Vagina (tissue), 2 donors: ENCODE measurements around the gene TRIM71. TPM values are rescaled to one million over a fixed set of nuclear protein-coding genes. Genes with fewer than 3 reads are reported as not detected.

Source experiments
- DNase-seq, 2 donors: peaks; one replicate each; pipeline ENCODE4 v3.0.0-alpha.2; 2017; ENCODE audit errors: extremely low spot score in 2 of 2
- H3K27ac ChIP-seq: fragments of 200-600 bp; sonication (generic); one replicate; pipeline ENCODE4 v1.5.1; 2019
- H3K27me3 ChIP-seq: fragments of 200-600 bp; sonication (generic); one replicate; pipeline ENCODE4 v1.5.1; 2019
- H3K36me3 ChIP-seq, 2 donors: fragments of 200-600 bp; sonication (generic); one replicate each; pipeline ENCODE4 v1.5.1; 2017 to 2019
- H3K4me1 ChIP-seq: fragments of 200-600 bp; sonication (generic); one replicate; pipeline ENCODE4 v1.5.1; 2019
- H3K4me3 ChIP-seq, 2 donors: fragments of 200-600 bp; sonication (generic); 1 replicate in 1 of 2; 2 replicates in 1 of 2; pipeline ENCODE4 v1.5.1; 2016 to 2019
- H3K9me3 ChIP-seq: fragments of 200-600 bp; sonication (generic); one replicate; pipeline ENCODE4 v1.5.1; 2019
- POLR2A ChIP-seq, 2 donors: fragments of 450-650 bp; IDR thresholded peaks; one replicate each; pipeline ENCODE4 v1.6.1; 2017; ENCODE audit warnings: antibody characterized with exemption in 2 of 2, mild to moderate bottlenecking in 2 of 2, moderate library complexity in 2 of 2
- POLR2AphosphoS5 ChIP-seq, 2 donors: sonication (generic); formaldehyde crosslinking; IDR thresholded peaks; one replicate each; pipeline ENCODE4 v1.9.0; 2017; ENCODE audit warnings: antibody characterized with exemption in 2 of 2, mild to moderate bottlenecking in 2 of 2, low read depth in 1 of 2; ENCODE audit not compliant: insufficient read depth in 1 of 2
- intact Hi-C: fragments of 100-400 bp; cut with DNase I; formaldehyde crosslinking; loops from one replicate; pipeline ENCODE4 v1.15.1; 2023
- total RNA-seq: library from RNA; depleted of rRNA; stranded (reverse); fragments of >200 nt; gene quantifications from one replicate; pipeline ENCODE4 v1.2.3, GENCODE V29; 2016
- TF ChIP-seq, protein P1 (sequence below), 3 experiments: fragments of 450-650 bp in 2 of 3; fragments of 200-600 bp in 1 of 3; sonication (generic) in 1 of 3; IDR thresholded peaks; one replicate each; pipeline ENCODE4 v1.5.1; 2017 to 2019; ENCODE audit warnings: antibody characterized with exemption in 3 of 3, mild to moderate bottlenecking in 2 of 3, moderate library complexity in 2 of 3

The TRIM71 gene
- total RNA-seq, 1 donor from 2014 or later, result not detected

DNA sequence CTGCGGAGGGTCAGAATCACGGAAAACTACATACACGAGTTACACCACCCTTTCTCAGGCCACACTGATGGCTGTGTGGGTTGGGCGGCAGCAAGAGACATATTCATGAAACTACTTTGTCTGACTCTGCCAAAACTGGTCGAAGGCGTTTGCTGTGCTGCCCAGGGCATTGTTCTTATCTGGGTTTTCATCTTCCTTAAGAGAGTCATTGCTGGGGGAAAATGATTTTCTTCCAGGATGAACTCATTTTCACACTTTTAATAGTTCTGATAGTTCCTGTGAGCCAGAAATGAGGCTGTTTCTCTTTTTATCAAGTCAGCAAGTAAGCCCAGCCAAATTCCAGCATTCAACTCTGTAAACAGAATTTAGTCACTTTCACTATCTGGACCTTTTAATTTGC lies 47.6 kb downstream of the TRIM71 start:
- Histone ChIP-seq H3K27me3 (no peaks in the 10 kb centered on the region), H3K27ac (no peak overlapping the region), H3K4me3 (no peak overlapping the region), H3K4me1 (peaks cover 12% of the 10 kb centered on the region), H3K36me3 (no peaks in the 10 kb centered on the region), H3K9me3 (no peaks in the 10 kb centered on the region)
- DNase-seq, result no peak
- TF ChIP-seq, protein P1, sequence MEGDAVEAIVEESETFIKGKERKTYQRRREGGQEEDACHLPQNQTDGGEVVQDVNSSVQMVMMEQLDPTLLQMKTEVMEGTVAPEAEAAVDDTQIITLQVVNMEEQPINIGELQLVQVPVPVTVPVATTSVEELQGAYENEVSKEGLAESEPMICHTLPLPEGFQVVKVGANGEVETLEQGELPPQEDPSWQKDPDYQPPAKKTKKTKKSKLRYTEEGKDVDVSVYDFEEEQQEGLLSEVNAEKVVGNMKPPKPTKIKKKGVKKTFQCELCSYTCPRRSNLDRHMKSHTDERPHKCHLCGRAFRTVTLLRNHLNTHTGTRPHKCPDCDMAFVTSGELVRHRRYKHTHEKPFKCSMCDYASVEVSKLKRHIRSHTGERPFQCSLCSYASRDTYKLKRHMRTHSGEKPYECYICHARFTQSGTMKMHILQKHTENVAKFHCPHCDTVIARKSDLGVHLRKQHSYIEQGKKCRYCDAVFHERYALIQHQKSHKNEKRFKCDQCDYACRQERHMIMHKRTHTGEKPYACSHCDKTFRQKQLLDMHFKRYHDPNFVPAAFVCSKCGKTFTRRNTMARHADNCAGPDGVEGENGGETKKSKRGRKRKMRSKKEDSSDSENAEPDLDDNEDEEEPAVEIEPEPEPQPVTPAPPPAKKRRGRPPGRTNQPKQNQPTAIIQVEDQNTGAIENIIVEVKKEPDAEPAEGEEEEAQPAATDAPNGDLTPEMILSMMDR (IDR thresholded peaks at IDR 0.05), result no peak
- TF ChIP-seq POLR2A (IDR thresholded peaks at IDR 0.05) (no peak), POLR2AphosphoS5 (IDR thresholded peaks at IDR 0.05; ENCODE audit: insufficient read depth in 1 of 2, low read depth in 1 of 2) (no peak)
- intact Hi-C loops, result no loop called here

DNA sequence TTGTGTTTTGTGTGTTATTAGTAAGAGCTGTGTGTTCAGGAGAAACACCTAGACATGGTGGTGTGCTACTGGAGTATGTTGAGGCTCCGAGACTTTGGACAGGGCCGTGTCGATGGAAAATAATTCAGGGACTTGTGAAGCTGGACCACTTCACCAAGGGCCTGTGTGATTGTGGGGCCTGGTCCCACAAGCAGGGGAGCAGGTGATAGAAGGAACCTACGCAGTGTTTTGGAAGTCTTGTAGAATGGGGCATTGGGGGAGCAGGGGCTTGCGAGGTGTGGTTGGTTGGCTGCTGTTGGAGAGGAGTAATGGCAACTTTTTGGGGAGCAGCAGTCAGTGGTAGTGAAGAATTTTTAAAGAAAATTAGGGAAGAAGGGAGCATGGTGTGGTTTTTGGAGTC lies 48.7 kb downstream of the TRIM71 start:
- Histone ChIP-seq H3K4me3 (no peak overlapping the region), H3K27me3 (no peaks in the 10 kb centered on the region), H3K27ac (no peak overlapping the region), H3K36me3 (no peaks in the 10 kb centered on the region), H3K9me3 (no peaks in the 10 kb centered on the region), H3K4me1 (peaks cover 12% of the 10 kb centered on the region)
- no peak for DNase-seq
- intact Hi-C loops, result no loop called here
- TF ChIP-seq POLR2AphosphoS5 (IDR thresholded peaks at IDR 0.05; ENCODE audit: insufficient read depth in 1 of 2, low read depth in 1 of 2) (no peak), POLR2A (IDR thresholded peaks at IDR 0.05) (no peak)
- TF ChIP-seq, protein P1 (IDR thresholded peaks at IDR 0.05), result no peak

DNA sequence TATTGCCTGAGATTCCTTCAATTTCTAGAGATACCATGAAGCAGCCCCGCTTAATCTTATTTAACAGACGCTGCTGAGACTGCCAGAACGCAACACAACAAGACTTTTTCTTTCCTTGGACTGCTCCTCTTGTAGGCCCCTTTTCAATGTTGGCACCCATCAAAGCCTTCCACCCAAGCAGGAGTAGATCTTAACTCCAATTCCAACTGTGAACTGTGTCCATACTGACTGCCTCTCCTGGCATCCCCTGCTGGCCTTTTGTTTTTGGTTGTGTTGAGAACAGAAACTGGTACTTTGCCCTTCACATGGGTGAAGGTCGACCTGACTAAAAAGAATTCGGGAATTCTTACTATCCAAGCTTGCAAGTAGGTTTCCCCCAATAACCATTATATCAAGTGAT lies 50.2 kb downstream of the TRIM71 start:
- Histone ChIP-seq H3K4me1 (peaks cover 16% of the 10 kb centered on the region), H3K36me3 (no peaks in the 10 kb centered on the region), H3K4me3 (no peak overlapping the region), H3K27ac (no peak overlapping the region), H3K9me3 (no peaks in the 10 kb centered on the region), H3K27me3 (no peaks in the 10 kb centered on the region)
- DNase-seq, result no peak
- intact Hi-C loops, result no loop called here
- TF ChIP-seq POLR2A (IDR thresholded peaks at IDR 0.05) (no peak), POLR2AphosphoS5 (IDR thresholded peaks at IDR 0.05; ENCODE audit: insufficient read depth in 1 of 2, low read depth in 1 of 2) (no peak)
- TF ChIP-seq, protein P1 (IDR thresholded peaks at IDR 0.05), result no peak

DNA sequence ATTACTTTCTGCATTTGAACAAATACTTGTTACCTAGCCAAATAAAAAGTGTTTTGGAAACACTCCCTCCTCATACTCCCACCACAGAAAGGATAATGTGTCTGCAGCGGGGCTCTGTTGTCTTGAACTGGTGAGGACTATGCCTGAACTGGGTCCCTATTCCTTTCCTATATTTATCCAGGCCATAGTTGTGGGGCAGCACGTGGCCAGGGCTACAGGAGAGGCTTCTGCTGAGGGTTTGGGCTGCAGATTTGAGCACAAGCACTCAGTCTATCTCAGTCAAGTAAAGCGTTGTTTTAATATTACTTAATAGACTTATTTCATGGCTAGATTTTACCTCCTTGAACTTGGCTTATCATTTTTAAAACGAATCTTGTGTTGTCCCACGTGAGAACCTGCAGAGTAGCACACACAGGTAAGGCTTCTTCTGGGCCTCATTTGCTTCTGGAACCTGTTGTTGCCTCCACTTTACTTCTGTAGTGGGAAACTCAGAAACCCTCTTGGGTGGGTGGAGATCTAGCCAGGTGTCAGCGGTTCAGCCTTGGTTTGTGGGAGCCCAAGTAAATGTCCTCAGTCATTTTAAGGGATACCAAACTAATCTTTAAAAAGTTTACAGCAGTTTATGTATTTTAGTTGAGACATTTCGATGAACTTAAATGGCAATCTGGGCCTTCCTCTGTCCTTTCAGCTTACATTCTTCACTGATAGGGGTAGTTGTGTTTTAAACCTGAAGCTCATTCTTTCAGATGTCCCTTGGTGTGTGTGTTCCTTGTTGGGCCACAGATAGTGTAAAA lies 51.1 kb downstream of the TRIM71 start:
- no peak overlapping the region for H3K4me3 ChIP-seq
- H3K36me3 ChIP-seq, result no peaks in the 10 kb centered on the region
- H3K9me3 ChIP-seq, result no peaks in the 10 kb centered on the region
- intact Hi-C loops, result no loop called here
- no peak for DNase-seq
- peaks cover 25% of the 10 kb centered on the region for H3K4me1 ChIP-seq
- H3K27me3 ChIP-seq, result no peaks in the 10 kb centered on the region
- TF ChIP-seq POLR2AphosphoS5 (IDR thresholded peaks at IDR 0.05; ENCODE audit: insufficient read depth in 1 of 2, low read depth in 1 of 2), result no peak
- H3K27ac ChIP-seq, result no peak overlapping the region

DNA sequence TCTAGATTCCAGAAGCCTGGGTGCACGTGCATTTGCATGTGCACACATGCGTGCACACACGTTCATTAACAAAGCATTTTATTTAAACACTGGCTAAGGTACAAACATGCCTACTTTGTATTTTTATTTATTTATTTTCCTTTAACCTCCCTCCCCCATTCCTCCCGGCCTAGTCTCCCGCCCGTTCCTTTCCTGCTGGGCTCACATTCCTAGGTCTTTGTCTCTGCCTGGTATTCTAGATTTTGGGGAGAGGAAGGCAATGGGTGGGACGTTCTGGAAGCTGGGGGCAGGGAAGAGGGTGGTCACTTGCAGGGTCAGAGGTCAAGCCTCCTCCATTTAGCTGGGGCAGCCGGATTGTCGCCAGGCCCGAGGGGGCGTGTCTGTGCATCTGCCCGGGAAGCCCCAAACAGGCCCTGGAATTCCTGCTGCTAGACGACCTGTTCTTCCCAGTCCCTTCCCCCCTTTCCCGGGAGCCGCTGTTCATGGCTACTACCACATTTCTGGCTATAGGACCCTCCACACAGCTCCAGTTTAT lies 51.8 kb downstream of the TRIM71 start:
- DNase-seq, result no peak
- Histone ChIP-seq H3K36me3 (no peaks in the 10 kb centered on the region), H3K4me1 (peaks cover 25% of the 10 kb centered on the region), H3K27ac (no peak overlapping the region), H3K9me3 (no peaks in the 10 kb centered on the region), H3K27me3 (no peaks in the 10 kb centered on the region), H3K4me3 (no peak overlapping the region)
- no peak for TF ChIP-seq POLR2AphosphoS5 (IDR thresholded peaks at IDR 0.05; ENCODE audit: insufficient read depth in 1 of 2, low read depth in 1 of 2)
- TF ChIP-seq POLR2A (IDR thresholded peaks at IDR 0.05), result no peak
- TF ChIP-seq, protein P1 (IDR thresholded peaks at IDR 0.05), result no peak
- intact Hi-C loops, result no loop called here
